Nephron (organoid): Measurements from ENCODE around the gene ADGRD2.

Experiments
- H3K27ac Mint-ChIP-seq, 3 experiments: 2 replicates each; pipeline ENCODE4 v1.8.0; 2020; ENCODE audit warnings: mixed read lengths in 3 of 3, mild to moderate bottlenecking in 2 of 3, moderate library complexity in 1 of 3
- H3K27me3 Mint-ChIP-seq: 2 replicates; pipeline ENCODE4 v1.8.0; 2021; ENCODE audit warnings: low read depth, mild to moderate bottlenecking, moderate library complexity, mixed read lengths
- H3K36me3 Mint-ChIP-seq: 2 replicates; pipeline ENCODE4 v1.8.0; 2020; ENCODE audit warnings: low read depth, mixed read lengths
- H3K4me1 Mint-ChIP-seq: 2 replicates; pipeline ENCODE4 v1.8.0; 2020; ENCODE audit warnings: mixed read lengths
- H3K4me3 Mint-ChIP-seq, 3 experiments: 2 replicates each; pipeline ENCODE4 v1.8.0; 2020; ENCODE audit warnings: mild to moderate bottlenecking in 3 of 3, mixed read lengths in 3 of 3, moderate library complexity in 2 of 3
- H3K9me3 Mint-ChIP-seq: 2 replicates; pipeline ENCODE4 v1.8.0; 2020; ENCODE audit warnings: mixed read lengths
- CTCF ChIP-seq, 3 experiments: fragments of 200-600 bp; sonication (generic); IDR thresholded peaks; one replicate each; pipeline ENCODE4 v1.5.0; 2021; ENCODE audit warnings: antibody characterized with exemption in 3 of 3; ENCODE audit not compliant: unreplicated experiment in 3 of 3

ADGRD2 gene

GRCh38 chr9:124505006-124505900 lies 55.0 kb downstream of the ADGRD2 start:
- peaks cover 3% of the 10 kb centered on the region for H3K9me3 Mint-ChIP-seq
- H3K27me3 Mint-ChIP-seq = peaks cover 72% of the 10 kb centered on the region
- H3K27ac Mint-ChIP-seq = no peak overlapping the region
- H3K4me3 Mint-ChIP-seq = peak overlapping the region in 2 of 3 experiments; percentile 57 to 68
- peaks cover 6% of the 10 kb centered on the region for H3K4me1 Mint-ChIP-seq
- no peak for TF ChIP-seq CTCF (IDR thresholded peaks at IDR 0.05; ENCODE audit: unreplicated experiment in 3 of 3)
- no peaks in the 10 kb centered on the region for H3K36me3 Mint-ChIP-seq

- H3K36me3 Mint-ChIP-seq = no peaks in the 10 kb centered on the region
- no peak for TF ChIP-seq CTCF (IDR thresholded peaks at IDR 0.05; ENCODE audit: unreplicated experiment in 3 of 3)
- H3K4me3 Mint-ChIP-seq = peak overlapping the region in 1 of 3 experiments; percentile 36
- H3K9me3 Mint-ChIP-seq = peaks cover 3% of the 10 kb centered on the region
- H3K27me3 Mint-ChIP-seq = peaks cover 66% of the 10 kb centered on the region
- H3K27ac Mint-ChIP-seq = no peak overlapping the region
- peaks cover 6% of the 10 kb centered on the region for H3K4me1 Mint-ChIP-seq
Measured at GRCh38 chr9:124505901-124506346, 55.7 kb downstream of the ADGRD2 start.

GRCh38 chr9:124506433-124506832 lies 56.2 kb downstream of the ADGRD2 start:
- Mint-ChIP-seq H3K9me3 (peaks cover 3% of the 10 kb centered on the region), H3K4me3 (peak overlapping the region in 2 of 3 experiments; percentile 9 to 32), H3K27me3 (peaks cover 61% of the 10 kb centered on the region), H3K4me1 (peaks cover 6% of the 10 kb centered on the region), H3K27ac (no peak overlapping the region), H3K36me3 (no peaks in the 10 kb centered on the region)
- no peak for TF ChIP-seq CTCF (IDR thresholded peaks at IDR 0.05; ENCODE audit: unreplicated experiment in 3 of 3)

- Mint-ChIP-seq H3K4me3 (peak within 1 kb of the TSS in 2 of 3 experiments; percentile 9 to 32), H3K4me1 (peaks cover 12% of the 10 kb centered on the region), H3K27ac (no peak within 1 kb of the TSS), H3K36me3 (no peaks in the 10 kb centered on the region), H3K9me3 (peaks cover 3% of the 10 kb centered on the region), H3K27me3 (peaks cover 59% of the 10 kb centered on the region)
- no peak for TF ChIP-seq CTCF (IDR thresholded peaks at IDR 0.05; ENCODE audit: unreplicated experiment in 3 of 3)
Measured at GRCh38 chr9:124506931-124507879, 57.0 kb downstream of the ADGRD2 start, which contains the start of gene NR5A1. TSS of gene NR5A1 (minus strand) at chr9:124507399. CDS start at chr9:124503395, 4,004 bp downstream.

- no peak for TF ChIP-seq CTCF (IDR thresholded peaks at IDR 0.05; ENCODE audit: unreplicated experiment in 3 of 3)
- peaks cover 52% of the 10 kb centered on the region for H3K27me3 Mint-ChIP-seq
- peaks cover 13% of the 10 kb centered on the region for H3K4me1 Mint-ChIP-seq
- H3K36me3 Mint-ChIP-seq = no peaks in the 10 kb centered on the region
- H3K27ac Mint-ChIP-seq = no peak overlapping the region
- no peak overlapping the region for H3K4me3 Mint-ChIP-seq
- H3K9me3 Mint-ChIP-seq = peaks cover 3% of the 10 kb centered on the region
Measured at GRCh38 chr9:124507880-124508423, 57.7 kb downstream of the ADGRD2 start.
